ENCODE data around the gene RPL7A.

GRCh38 chr9:133333566-133333965 lies 14.5 kb upstream of the RPL7A start:
- TF ChIP-seq STAG1 (CRISPR knock-in tag; IDR thresholded peaks at IDR 0.05) (no peak), GMEB1 (CRISPR knock-in tag; IDR thresholded peaks at IDR 0.05; ENCODE audit: borderline replicate concordance) (no peak), ZNF274 (CRISPR knock-in tag; IDR thresholded peaks at IDR 0.05) (no peak)
- TF ChIP-seq, protein P1, sequence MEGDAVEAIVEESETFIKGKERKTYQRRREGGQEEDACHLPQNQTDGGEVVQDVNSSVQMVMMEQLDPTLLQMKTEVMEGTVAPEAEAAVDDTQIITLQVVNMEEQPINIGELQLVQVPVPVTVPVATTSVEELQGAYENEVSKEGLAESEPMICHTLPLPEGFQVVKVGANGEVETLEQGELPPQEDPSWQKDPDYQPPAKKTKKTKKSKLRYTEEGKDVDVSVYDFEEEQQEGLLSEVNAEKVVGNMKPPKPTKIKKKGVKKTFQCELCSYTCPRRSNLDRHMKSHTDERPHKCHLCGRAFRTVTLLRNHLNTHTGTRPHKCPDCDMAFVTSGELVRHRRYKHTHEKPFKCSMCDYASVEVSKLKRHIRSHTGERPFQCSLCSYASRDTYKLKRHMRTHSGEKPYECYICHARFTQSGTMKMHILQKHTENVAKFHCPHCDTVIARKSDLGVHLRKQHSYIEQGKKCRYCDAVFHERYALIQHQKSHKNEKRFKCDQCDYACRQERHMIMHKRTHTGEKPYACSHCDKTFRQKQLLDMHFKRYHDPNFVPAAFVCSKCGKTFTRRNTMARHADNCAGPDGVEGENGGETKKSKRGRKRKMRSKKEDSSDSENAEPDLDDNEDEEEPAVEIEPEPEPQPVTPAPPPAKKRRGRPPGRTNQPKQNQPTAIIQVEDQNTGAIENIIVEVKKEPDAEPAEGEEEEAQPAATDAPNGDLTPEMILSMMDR (CRISPR knock-in tag; IDR thresholded peaks at IDR 0.05) = no peak
- TF ChIP-seq, protein P2, sequence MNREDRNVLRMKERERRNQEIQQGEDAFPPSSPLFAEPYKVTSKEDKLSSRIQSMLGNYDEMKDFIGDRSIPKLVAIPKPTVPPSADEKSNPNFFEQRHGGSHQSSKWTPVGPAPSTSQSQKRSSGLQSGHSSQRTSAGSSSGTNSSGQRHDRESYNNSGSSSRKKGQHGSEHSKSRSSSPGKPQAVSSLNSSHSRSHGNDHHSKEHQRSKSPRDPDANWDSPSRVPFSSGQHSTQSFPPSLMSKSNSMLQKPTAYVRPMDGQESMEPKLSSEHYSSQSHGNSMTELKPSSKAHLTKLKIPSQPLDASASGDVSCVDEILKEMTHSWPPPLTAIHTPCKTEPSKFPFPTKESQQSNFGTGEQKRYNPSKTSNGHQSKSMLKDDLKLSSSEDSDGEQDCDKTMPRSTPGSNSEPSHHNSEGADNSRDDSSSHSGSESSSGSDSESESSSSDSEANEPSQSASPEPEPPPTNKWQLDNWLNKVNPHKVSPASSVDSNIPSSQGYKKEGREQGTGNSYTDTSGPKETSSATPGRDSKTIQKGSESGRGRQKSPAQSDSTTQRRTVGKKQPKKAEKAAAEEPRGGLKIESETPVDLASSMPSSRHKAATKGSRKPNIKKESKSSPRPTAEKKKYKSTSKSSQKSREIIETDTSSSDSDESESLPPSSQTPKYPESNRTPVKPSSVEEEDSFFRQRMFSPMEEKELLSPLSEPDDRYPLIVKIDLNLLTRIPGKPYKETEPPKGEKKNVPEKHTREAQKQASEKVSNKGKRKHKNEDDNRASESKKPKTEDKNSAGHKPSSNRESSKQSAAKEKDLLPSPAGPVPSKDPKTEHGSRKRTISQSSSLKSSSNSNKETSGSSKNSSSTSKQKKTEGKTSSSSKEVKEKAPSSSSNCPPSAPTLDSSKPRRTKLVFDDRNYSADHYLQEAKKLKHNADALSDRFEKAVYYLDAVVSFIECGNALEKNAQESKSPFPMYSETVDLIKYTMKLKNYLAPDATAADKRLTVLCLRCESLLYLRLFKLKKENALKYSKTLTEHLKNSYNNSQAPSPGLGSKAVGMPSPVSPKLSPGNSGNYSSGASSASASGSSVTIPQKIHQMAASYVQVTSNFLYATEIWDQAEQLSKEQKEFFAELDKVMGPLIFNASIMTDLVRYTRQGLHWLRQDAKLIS (CRISPR knock-in tag; IDR thresholded peaks at IDR 0.05) = no peak

Data from HepG2 (cell line).